ENCODE data around the gene TCP11L2.

Gene TCP11L2

GRCh38 chr12:106291342-106291741 lies 11.2 kb upstream of the TCP11L2 start:
- no peaks in the 10 kb centered on the region for H3K9me3 ChIP-seq (ENCODE audit: control insufficient read depth in 1 of 2, low read length in 2 of 2)
- peaks cover 8 to 19% of the 10 kb centered on the region in 2 donors for H3K4me1 ChIP-seq (ENCODE audit: control insufficient read depth in 1 of 2, insufficient read depth in 2 of 2, low read length in 2 of 2)
- no peak overlapping the region for H3K4me3 ChIP-seq (ENCODE audit: low read depth in 1 of 2, low read length in 2 of 2)
- no peak overlapping the region for H3K9ac ChIP-seq (ENCODE audit: low read depth in 1 of 2, low read length in 2 of 2)
- H3K36me3 ChIP-seq (ENCODE audit: control insufficient read depth in 1 of 2, insufficient read depth in 2 of 2, low read length in 2 of 2), result no peaks in the 10 kb centered on the region
- no peaks in the 10 kb centered on the region for H3K27me3 ChIP-seq (ENCODE audit: control insufficient read depth in 1 of 2, insufficient read depth in 2 of 2, low read length in 2 of 2)
- H3K27ac ChIP-seq (ENCODE audit: low read depth, low read length), result no peak overlapping the region

- peaks cover 8 to 19% of the 10 kb centered on the region in 2 donors for H3K4me1 ChIP-seq (ENCODE audit: control insufficient read depth in 1 of 2, insufficient read depth in 2 of 2, low read length in 2 of 2)
- no peak overlapping the region for H3K9ac ChIP-seq (ENCODE audit: low read depth in 1 of 2, low read length in 2 of 2)
- H3K9me3 ChIP-seq (ENCODE audit: control insufficient read depth in 1 of 2, low read length in 2 of 2), result no peaks in the 10 kb centered on the region
- H3K27ac ChIP-seq (ENCODE audit: low read depth, low read length), result no peak overlapping the region
- no peaks in the 10 kb centered on the region for H3K27me3 ChIP-seq (ENCODE audit: control insufficient read depth in 1 of 2, insufficient read depth in 2 of 2, low read length in 2 of 2)
- no peak overlapping the region for H3K4me3 ChIP-seq (ENCODE audit: low read depth in 1 of 2, low read length in 2 of 2)
- H3K36me3 ChIP-seq (ENCODE audit: control insufficient read depth in 1 of 2, insufficient read depth in 2 of 2, low read length in 2 of 2), result no peaks in the 10 kb centered on the region
These were observed 10.2 kb upstream of the TCP11L2 start for GRCh38 chr12:106292339-106292738.

GRCh38 chr12:106296179-106296877 lies 6.2 kb upstream of the TCP11L2 start:
- Histone ChIP-seq H3K9me3 (ENCODE audit: control insufficient read depth in 1 of 2, low read length in 2 of 2) (no peaks in the 10 kb centered on the region), H3K27ac (ENCODE audit: low read depth, low read length) (no peak overlapping the region), H3K4me3 (ENCODE audit: low read depth in 1 of 2, low read length in 2 of 2) (no peak overlapping the region), H3K4me1 (ENCODE audit: control insufficient read depth in 1 of 2, insufficient read depth in 2 of 2, low read length in 2 of 2) (peaks cover 3 to 4% of the 10 kb centered on the region in 2 donors), H3K36me3 (ENCODE audit: control insufficient read depth in 1 of 2, insufficient read depth in 2 of 2, low read length in 2 of 2) (no peaks in the 10 kb centered on the region), H3K27me3 (ENCODE audit: control insufficient read depth in 1 of 2, insufficient read depth in 2 of 2, low read length in 2 of 2) (no peaks in the 10 kb centered on the region), H3K9ac (ENCODE audit: low read depth in 1 of 2, low read length in 2 of 2) (no peak overlapping the region)

- Histone ChIP-seq H3K27me3 (ENCODE audit: control insufficient read depth in 1 of 2, insufficient read depth in 2 of 2, low read length in 2 of 2) (no peaks in the 10 kb centered on the region), H3K9me3 (ENCODE audit: control insufficient read depth in 1 of 2, low read length in 2 of 2) (no peaks in the 10 kb centered on the region), H3K36me3 (ENCODE audit: control insufficient read depth in 1 of 2, insufficient read depth in 2 of 2, low read length in 2 of 2) (no peaks in the 10 kb centered on the region), H3K27ac (ENCODE audit: low read depth, low read length) (no peak overlapping the region), H3K4me3 (ENCODE audit: low read depth in 1 of 2, low read length in 2 of 2) (no peak overlapping the region), H3K9ac (ENCODE audit: low read depth in 1 of 2, low read length in 2 of 2) (no peak overlapping the region), H3K4me1 (ENCODE audit: control insufficient read depth in 1 of 2, insufficient read depth in 2 of 2, low read length in 2 of 2) (peaks cover 9 to 10% of the 10 kb centered on the region in 2 donors)
These were observed 5.5 kb upstream of the TCP11L2 start for GRCh38 chr12:106297075-106297474.

GRCh38 chr12:106297681-106298080 lies 4.9 kb upstream of the TCP11L2 start:
- no peaks in the 10 kb centered on the region for H3K27me3 ChIP-seq (ENCODE audit: control insufficient read depth in 1 of 2, insufficient read depth in 2 of 2, low read length in 2 of 2)
- no peak overlapping the region for H3K4me3 ChIP-seq (ENCODE audit: low read depth in 1 of 2, low read length in 2 of 2)
- H3K9ac ChIP-seq (ENCODE audit: low read depth in 1 of 2, low read length in 2 of 2), result no peak overlapping the region
- H3K4me1 ChIP-seq (ENCODE audit: control insufficient read depth in 1 of 2, insufficient read depth in 2 of 2, low read length in 2 of 2), result peaks cover 9 to 10% of the 10 kb centered on the region in 2 donors
- H3K9me3 ChIP-seq (ENCODE audit: control insufficient read depth in 1 of 2, low read length in 2 of 2), result no peaks in the 10 kb centered on the region
- no peaks in the 10 kb centered on the region for H3K36me3 ChIP-seq (ENCODE audit: control insufficient read depth in 1 of 2, insufficient read depth in 2 of 2, low read length in 2 of 2)
- no peak overlapping the region for H3K27ac ChIP-seq (ENCODE audit: low read depth, low read length)

GRCh38 chr12:106299202-106299774 lies 3.2 kb upstream of the TCP11L2 start:
- Histone ChIP-seq H3K9me3 (ENCODE audit: control insufficient read depth in 1 of 2, low read length in 2 of 2) (no peaks in the 10 kb centered on the region), H3K9ac (ENCODE audit: low read depth in 1 of 2, low read length in 2 of 2) (no peak overlapping the region), H3K4me1 (ENCODE audit: control insufficient read depth in 1 of 2, insufficient read depth in 2 of 2, low read length in 2 of 2) (peaks cover 14 to 18% of the 10 kb centered on the region in 2 donors), H3K4me3 (ENCODE audit: low read depth in 1 of 2, low read length in 2 of 2) (no peak overlapping the region), H3K36me3 (ENCODE audit: control insufficient read depth in 1 of 2, insufficient read depth in 2 of 2, low read length in 2 of 2) (no peaks in the 10 kb centered on the region), H3K27me3 (ENCODE audit: control insufficient read depth in 1 of 2, insufficient read depth in 2 of 2, low read length in 2 of 2) (no peaks in the 10 kb centered on the region), H3K27ac (ENCODE audit: low read depth, low read length) (no peak overlapping the region)

- Histone ChIP-seq H3K4me3 (ENCODE audit: low read depth in 1 of 2, low read length in 2 of 2) (no peak overlapping the region), H3K9ac (ENCODE audit: low read depth in 1 of 2, low read length in 2 of 2) (no peak overlapping the region), H3K4me1 (ENCODE audit: control insufficient read depth in 1 of 2, insufficient read depth in 2 of 2, low read length in 2 of 2) (peaks cover 14 to 22% of the 10 kb centered on the region in 2 donors), H3K36me3 (ENCODE audit: control insufficient read depth in 1 of 2, insufficient read depth in 2 of 2, low read length in 2 of 2) (no peaks in the 10 kb centered on the region), H3K27me3 (ENCODE audit: control insufficient read depth in 1 of 2, insufficient read depth in 2 of 2, low read length in 2 of 2) (no peaks in the 10 kb centered on the region), H3K9me3 (ENCODE audit: control insufficient read depth in 1 of 2, low read length in 2 of 2) (no peaks in the 10 kb centered on the region), H3K27ac (ENCODE audit: low read depth, low read length) (no peak overlapping the region)
These were observed 1.8 kb upstream of the TCP11L2 start for GRCh38 chr12:106300761-106301160.

- Histone ChIP-seq H3K36me3 (ENCODE audit: control insufficient read depth in 1 of 2, insufficient read depth in 2 of 2, low read length in 2 of 2) (no peaks in the 10 kb centered on the region), H3K9me3 (ENCODE audit: control insufficient read depth in 1 of 2, low read length in 2 of 2) (no peaks in the 10 kb centered on the region), H3K9ac (ENCODE audit: low read depth in 1 of 2, low read length in 2 of 2) (peak overlapping the region; percentile 25 to 78), H3K27me3 (ENCODE audit: control insufficient read depth in 1 of 2, insufficient read depth in 2 of 2, low read length in 2 of 2) (no peaks in the 10 kb centered on the region), H3K4me1 (ENCODE audit: control insufficient read depth in 1 of 2, insufficient read depth in 2 of 2, low read length in 2 of 2) (peaks cover 14 to 22% of the 10 kb centered on the region in 2 donors), H3K4me3 (ENCODE audit: low read depth in 1 of 2, low read length in 2 of 2) (peak overlapping the region; percentile 74 to 85), H3K27ac (ENCODE audit: low read depth, low read length) (peak overlapping the region; percentile 88)
These were observed 1.3 kb upstream of the TCP11L2 start for GRCh38 chr12:106301241-106301610.

- Histone ChIP-seq H3K27me3 (ENCODE audit: control insufficient read depth in 1 of 2, insufficient read depth in 2 of 2, low read length in 2 of 2) (no peaks in the 10 kb centered on the region), H3K4me1 (ENCODE audit: control insufficient read depth in 1 of 2, insufficient read depth in 2 of 2, low read length in 2 of 2) (peaks cover 14 to 22% of the 10 kb centered on the region in 2 donors), H3K4me3 (ENCODE audit: low read depth in 1 of 2, low read length in 2 of 2) (peak overlapping the region; percentile 74 to 85), H3K27ac (ENCODE audit: low read depth, low read length) (peak overlapping the region; percentile 88), H3K36me3 (ENCODE audit: control insufficient read depth in 1 of 2, insufficient read depth in 2 of 2, low read length in 2 of 2) (no peaks in the 10 kb centered on the region), H3K9me3 (ENCODE audit: control insufficient read depth in 1 of 2, low read length in 2 of 2) (no peaks in the 10 kb centered on the region), H3K9ac (ENCODE audit: low read depth in 1 of 2, low read length in 2 of 2) (peak overlapping the region; percentile 69 to 78)
These were observed 767 bp upstream of the TCP11L2 start for GRCh38 chr12:106301611-106302321.

- Histone ChIP-seq H3K27me3 (ENCODE audit: control insufficient read depth in 1 of 2, insufficient read depth in 2 of 2, low read length in 2 of 2) (no peaks in the 10 kb centered on the region), H3K9ac (ENCODE audit: low read depth in 1 of 2, low read length in 2 of 2) (peak overlapping the region; percentile 84 to 96), H3K27ac (ENCODE audit: low read depth, low read length) (peak overlapping the region; percentile 93), H3K4me1 (ENCODE audit: control insufficient read depth in 1 of 2, insufficient read depth in 2 of 2, low read length in 2 of 2) (peaks cover 22 to 29% of the 10 kb centered on the region in 2 donors), H3K4me3 (ENCODE audit: low read depth in 1 of 2, low read length in 2 of 2) (peak overlapping the region; percentile 91 to 97), H3K9me3 (ENCODE audit: control insufficient read depth in 1 of 2, low read length in 2 of 2) (no peaks in the 10 kb centered on the region), H3K36me3 (ENCODE audit: control insufficient read depth in 1 of 2, insufficient read depth in 2 of 2, low read length in 2 of 2) (no peaks in the 10 kb centered on the region)
These were observed 778 bp downstream of the TCP11L2 start for GRCh38 chr12:106303202-106303820.

Measured in duodenal mucosa (tissue), 2 donors.